NT2/D1 (cell line): Measurements from ENCODE around the gene LONP2.

Experiments used
- SUZ12 ChIP-seq: IDR thresholded peaks from 2 replicates; pipeline ENCODE4 v1.6.1; 2011; ENCODE audit not compliant: insufficient read length, insufficient read depth; ENCODE audit errors: extremely low read depth
- YY1 ChIP-seq: IDR thresholded peaks from 2 replicates; pipeline ENCODE4 v1.6.1; 2011; ENCODE audit not compliant: insufficient read length, insufficient read depth
- ZNF274 ChIP-seq: IDR thresholded peaks from 2 replicates; pipeline ENCODE4 v1.6.1; 2011; ENCODE audit warnings: mild to moderate bottlenecking, low read depth, low read length

GRCh38 chr16:48371393-48371780 lies 127.3 kb downstream of the LONP2 start:
- no peak for TF ChIP-seq ZNF274
- TF ChIP-seq YY1: no peak
- TF ChIP-seq SUZ12: no peak
